GM12873 (cell line): ENCODE measurements around the gene TPK1.

Experiments
- CTCF ChIP-seq: IDR thresholded peaks from 2 replicates; pipeline ENCODE4 v1.5.1; 2012; ENCODE audit warnings: low read depth, mild to moderate bottlenecking, moderate library complexity, low read length, control low read depth; ENCODE audit not compliant: insufficient read depth; ENCODE audit errors: missing control alignments

TPK1 gene

GRCh38 chr7:144415858-144416257, 420.0 kb downstream of the TPK1 start:
- no peak for TF ChIP-seq CTCF

GRCh38 chr7:144414815-144415214, 421.0 kb downstream of the TPK1 start:
- TF ChIP-seq CTCF: no peak

GRCh38 chr7:144410441-144410840, 425.4 kb downstream of the TPK1 start:
- no peak for TF ChIP-seq CTCF

DNA sequence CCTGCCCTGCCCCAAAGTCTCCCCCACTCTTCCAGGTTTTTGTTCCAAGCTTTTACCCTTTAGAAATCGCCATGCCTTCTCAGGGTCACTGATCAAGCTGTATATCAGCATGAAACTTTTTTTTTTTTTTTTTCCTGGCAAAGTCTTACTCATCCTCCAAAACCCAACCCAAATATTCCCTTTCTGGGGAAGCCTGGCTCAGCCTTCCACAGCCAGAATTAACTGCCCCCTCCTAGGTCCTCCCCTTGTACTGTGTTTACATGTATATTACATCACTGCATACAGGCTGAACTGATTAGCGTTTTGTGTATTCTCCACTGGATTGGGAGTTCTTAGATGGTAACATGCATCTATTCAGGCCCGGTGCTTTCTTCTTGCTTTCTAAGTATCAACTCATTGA, 427.7 kb downstream of the TPK1 start:
- no peak for TF ChIP-seq CTCF

DNA sequence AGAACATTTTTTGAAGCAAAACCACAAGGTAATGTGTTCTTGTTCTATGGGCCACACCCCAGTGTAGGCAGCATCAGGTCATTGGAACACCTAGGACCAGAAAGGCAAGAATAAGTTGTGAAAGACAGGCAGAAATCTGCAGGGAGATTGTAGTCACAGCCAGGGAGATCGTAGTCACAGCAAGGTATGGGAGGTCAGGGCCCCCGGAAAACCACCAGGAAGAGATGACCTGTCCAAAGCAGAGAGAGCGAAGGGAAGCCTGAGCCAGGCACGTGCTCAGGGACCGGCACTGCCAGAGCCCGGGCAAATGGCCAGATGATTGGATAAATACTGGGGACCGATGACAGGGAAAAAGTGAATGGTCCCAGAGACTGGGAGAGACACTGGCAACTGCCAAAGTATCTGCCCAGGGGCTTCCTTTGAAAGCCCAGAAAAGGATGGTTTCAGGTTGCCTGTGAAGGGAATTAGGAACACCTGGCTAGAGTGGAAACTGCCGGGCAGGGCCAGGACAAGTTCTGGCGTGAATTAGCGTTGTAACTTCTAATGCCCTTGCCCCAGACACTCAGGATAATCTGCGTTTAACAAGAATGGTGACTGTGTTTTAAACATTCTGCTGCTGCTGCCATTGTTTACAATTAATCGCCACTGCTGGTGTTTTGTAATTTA, 428.5 kb downstream of the TPK1 start:
- no peak for TF ChIP-seq CTCF

- no peak for TF ChIP-seq CTCF
Measured at GRCh38 chr7:144404946-144405345, 430.9 kb downstream of the TPK1 start.

DNA sequence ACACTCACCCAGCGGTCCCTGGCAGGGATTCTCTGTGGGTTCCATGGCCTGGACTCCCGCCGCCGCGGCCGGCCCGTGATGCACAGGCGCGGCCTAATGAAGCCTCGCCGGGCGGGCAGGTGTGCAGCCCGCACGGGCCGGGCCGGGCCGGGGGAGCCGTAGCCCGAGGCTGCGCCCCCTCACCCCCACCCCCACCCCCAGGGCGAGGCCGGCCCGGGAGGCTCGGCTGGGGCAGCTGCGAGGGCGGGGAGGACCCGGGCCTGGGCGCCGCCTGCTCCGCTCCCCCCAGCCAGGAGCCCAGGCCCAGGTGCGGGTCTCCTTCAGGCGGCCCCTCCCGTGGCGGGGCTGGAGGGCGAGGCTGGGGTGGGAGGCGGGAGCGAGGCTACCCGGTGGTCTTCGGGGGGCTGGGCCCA, 432.2 kb downstream of the TPK1 start, which contains the start of gene NOBOX:
Gene NOBOX (minus strand): TSS at position 45 of the 413 bp plus-strand sequence.
- TF ChIP-seq CTCF: no peak
